ENCODE data around the gene HINFP.

The HINFP gene

GRCh38 chr11:119121008-119121810, at the start of gene HINFP:
Gene HINFP (plus strand): TSS chr11:119121580. CDS start chr11:119126945, 5,365 bp downstream.
- peak; percentile 100 for DNase-seq (ENCODE audit: low read depth, low spot score)

GRCh38 chr11:119077839-119078238, 43.5 kb upstream of the HINFP start:
- no peak for DNase-seq (ENCODE audit: low read depth, low spot score)

- no peak for DNase-seq (ENCODE audit: low read depth, low spot score)
Observed at GRCh38 chr11:119078675-119079420, 42.5 kb upstream of the HINFP start.

- no peak for DNase-seq (ENCODE audit: low read depth, low spot score)
Observed at GRCh38 chr11:119081682-119082260, 39.6 kb upstream of the HINFP start.

- peak; percentile 98 for DNase-seq (ENCODE audit: low read depth, low spot score)
Observed at GRCh38 chr11:119084663-119085436, 36.5 kb upstream of the HINFP start, which contains the start of gene HMBS. Gene HMBS (plus strand): TSS chr11:119084881. CDS start chr11:119085034, 153 bp downstream.

- DNase-seq (ENCODE audit: low read depth, low spot score), result peak; percentile 37
Observed at GRCh38 chr11:119085437-119085847, 35.9 kb upstream of the HINFP start.

GRCh38 chr11:119087123-119087522, 34.3 kb upstream of the HINFP start:
- DNase-seq (ENCODE audit: low read depth, low spot score), result no peak

- no peak for DNase-seq (ENCODE audit: low read depth, low spot score)
Observed at GRCh38 chr11:119087747-119088241, 33.6 kb upstream of the HINFP start.

GRCh38 chr11:119088406-119088805, 33.0 kb upstream of the HINFP start:
- no peak for DNase-seq (ENCODE audit: low read depth, low spot score)

GRCh38 chr11:119089319-119089718, 32.1 kb upstream of the HINFP start:
- no peak for DNase-seq (ENCODE audit: low read depth, low spot score)

- DNase-seq (ENCODE audit: low read depth, low spot score), result peak; percentile 10
Observed at GRCh38 chr11:119091178-119091577, 30.2 kb upstream of the HINFP start.

GRCh38 chr11:119091966-119092879, 29.2 kb upstream of the HINFP start:
- DNase-seq (ENCODE audit: low read depth, low spot score), result peak; percentile 42

- DNase-seq (ENCODE audit: low read depth, low spot score), result peak; percentile 18
Observed at GRCh38 chr11:119092880-119093842, 28.2 kb upstream of the HINFP start.

GRCh38 chr11:119093942-119094815, 27.2 kb upstream of the HINFP start:
- DNase-seq (ENCODE audit: low read depth, low spot score), result peak; percentile 46

GRCh38 chr11:119094816-119095065, 26.6 kb upstream of the HINFP start:
- DNase-seq (ENCODE audit: low read depth, low spot score), result no peak

- DNase-seq (ENCODE audit: low read depth, low spot score), result peak; percentile 100
Observed at GRCh38 chr11:119095066-119095880, 26.1 kb upstream of the HINFP start.

GRCh38 chr11:119099711-119100110, 21.7 kb upstream of the HINFP start:
- DNase-seq (ENCODE audit: low read depth, low spot score), result no peak
